ENCODE measurements around the gene FAM149A.

- TF ChIP-seq POLR2A (IDR thresholded peaks at IDR 0.05) = no peak
- no peak for TF ChIP-seq CTCF (IDR thresholded peaks at IDR 0.05)
- no peak for TF ChIP-seq POLR2AphosphoS5 (IDR thresholded peaks at IDR 0.05; ENCODE audit: insufficient read depth in 1 of 2, low read depth in 1 of 2)
Observed at GRCh38 chr4:186159613-186160012, 55.1 kb downstream of the FAM149A start.
